Esophagus muscularis mucosa (tissue), 3 donors: ENCODE results near the gene IKZF2.
"Not testable (repeated sequence)": the region's sequence is repeated elsewhere in the genome, so short reads cannot be mapped to it uniquely, and the experiment has no call there.

ENCODE experiments used
- POLR2A ChIP-seq: fragments of 450-650 bp; IDR thresholded peaks from one replicate; pipeline ENCODE4 v1.6.1; 2017; ENCODE audit warnings: antibody characterized with exemption, moderate library complexity, mild to moderate bottlenecking, low read depth
- POLR2AphosphoS5 ChIP-seq, 2 donors: sonication (generic); formaldehyde crosslinking; IDR thresholded peaks; one replicate each; pipeline ENCODE4 v1.6.1; 2017; ENCODE audit warnings: antibody characterized with exemption in 2 of 2
- TF ChIP-seq, protein P1 (sequence below), 3 experiments: fragments of 200-600 bp in 2 of 3; fragments of 450-650 bp in 1 of 3; sonication (generic) in 2 of 3; IDR thresholded peaks; one replicate each; pipeline ENCODE4 v1.5.1; 2017 to 2019; ENCODE audit warnings: antibody characterized with exemption in 3 of 3, mild to moderate bottlenecking in 2 of 3, moderate library complexity in 1 of 3

- not testable (repeated sequence) for TF ChIP-seq POLR2AphosphoS5 (IDR thresholded peaks at IDR 0.05); POLR2A
- TF ChIP-seq, protein P1, sequence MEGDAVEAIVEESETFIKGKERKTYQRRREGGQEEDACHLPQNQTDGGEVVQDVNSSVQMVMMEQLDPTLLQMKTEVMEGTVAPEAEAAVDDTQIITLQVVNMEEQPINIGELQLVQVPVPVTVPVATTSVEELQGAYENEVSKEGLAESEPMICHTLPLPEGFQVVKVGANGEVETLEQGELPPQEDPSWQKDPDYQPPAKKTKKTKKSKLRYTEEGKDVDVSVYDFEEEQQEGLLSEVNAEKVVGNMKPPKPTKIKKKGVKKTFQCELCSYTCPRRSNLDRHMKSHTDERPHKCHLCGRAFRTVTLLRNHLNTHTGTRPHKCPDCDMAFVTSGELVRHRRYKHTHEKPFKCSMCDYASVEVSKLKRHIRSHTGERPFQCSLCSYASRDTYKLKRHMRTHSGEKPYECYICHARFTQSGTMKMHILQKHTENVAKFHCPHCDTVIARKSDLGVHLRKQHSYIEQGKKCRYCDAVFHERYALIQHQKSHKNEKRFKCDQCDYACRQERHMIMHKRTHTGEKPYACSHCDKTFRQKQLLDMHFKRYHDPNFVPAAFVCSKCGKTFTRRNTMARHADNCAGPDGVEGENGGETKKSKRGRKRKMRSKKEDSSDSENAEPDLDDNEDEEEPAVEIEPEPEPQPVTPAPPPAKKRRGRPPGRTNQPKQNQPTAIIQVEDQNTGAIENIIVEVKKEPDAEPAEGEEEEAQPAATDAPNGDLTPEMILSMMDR (IDR thresholded peaks at IDR 0.05): not testable (repeated sequence)
These were observed 130.5 kb downstream of the IKZF2 start for GRCh38 chr2:213020913-213021312.
